ENCODE measurements around the gene TM7SF2.

The TM7SF2 gene

GRCh38 chr11:65078786-65079342, 32.8 kb upstream of the TM7SF2 start:
- Histone ChIP-seq H3K4me1 (ENCODE audit: low read length) (peaks cover 20% of the 10 kb centered on the region), H3K36me3 (replicated peaks; ENCODE audit: low read depth, low read length) (peaks cover 59% of the 10 kb centered on the region), H3K4me2 (ENCODE audit: low read length) (0 out of 2 replicates have a peak overlapping the region, but pooled peaks have one; percentile 22), H3K4me3 (ENCODE audit: low read length) (no peak overlapping the region), H3K27me3 (ENCODE audit: low read depth, low read length) (no peaks in the 10 kb centered on the region), H3K9me3 (ENCODE audit: insufficient read depth, low read length) (no peaks in the 10 kb centered on the region), H2AFZ (ENCODE audit: low read depth, low read length) (no peak overlapping the region), H3K27ac (ENCODE audit: low read length) (peak overlapping the region; percentile 33), H3K9ac (ENCODE audit: low read length) (no peak overlapping the region), H4K20me1 (ENCODE audit: insufficient read depth, low read length) (peaks cover 8% of the 10 kb centered on the region; the same call in 1 of the 2 replicates), H3K79me2 (ENCODE audit: low read length) (peaks cover 63% of the 10 kb centered on the region)
- TF ChIP-seq, protein P1, sequence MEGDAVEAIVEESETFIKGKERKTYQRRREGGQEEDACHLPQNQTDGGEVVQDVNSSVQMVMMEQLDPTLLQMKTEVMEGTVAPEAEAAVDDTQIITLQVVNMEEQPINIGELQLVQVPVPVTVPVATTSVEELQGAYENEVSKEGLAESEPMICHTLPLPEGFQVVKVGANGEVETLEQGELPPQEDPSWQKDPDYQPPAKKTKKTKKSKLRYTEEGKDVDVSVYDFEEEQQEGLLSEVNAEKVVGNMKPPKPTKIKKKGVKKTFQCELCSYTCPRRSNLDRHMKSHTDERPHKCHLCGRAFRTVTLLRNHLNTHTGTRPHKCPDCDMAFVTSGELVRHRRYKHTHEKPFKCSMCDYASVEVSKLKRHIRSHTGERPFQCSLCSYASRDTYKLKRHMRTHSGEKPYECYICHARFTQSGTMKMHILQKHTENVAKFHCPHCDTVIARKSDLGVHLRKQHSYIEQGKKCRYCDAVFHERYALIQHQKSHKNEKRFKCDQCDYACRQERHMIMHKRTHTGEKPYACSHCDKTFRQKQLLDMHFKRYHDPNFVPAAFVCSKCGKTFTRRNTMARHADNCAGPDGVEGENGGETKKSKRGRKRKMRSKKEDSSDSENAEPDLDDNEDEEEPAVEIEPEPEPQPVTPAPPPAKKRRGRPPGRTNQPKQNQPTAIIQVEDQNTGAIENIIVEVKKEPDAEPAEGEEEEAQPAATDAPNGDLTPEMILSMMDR (IDR thresholded peaks at IDR 0.05; ENCODE audit: low read depth, low read length): no peak
- no peak for TF ChIP-seq EZH2phosphoT487 (IDR thresholded peaks at IDR 0.05; ENCODE audit: low read depth)

GRCh38 chr11:65083134-65083833, 28.4 kb upstream of the TM7SF2 start:
- peaks cover 7% of the 10 kb centered on the region; the same call in 1 of the 2 replicates for H4K20me1 ChIP-seq (ENCODE audit: insufficient read depth, low read length)
- peak overlapping the region; percentile 65 for H2AFZ ChIP-seq (ENCODE audit: low read depth, low read length)
- H3K36me3 ChIP-seq (replicated peaks; ENCODE audit: low read depth, low read length): peaks cover 58% of the 10 kb centered on the region
- H3K4me3 ChIP-seq (ENCODE audit: low read length): peak overlapping the region; percentile 97
- TF ChIP-seq EZH2phosphoT487 (IDR thresholded peaks at IDR 0.05; ENCODE audit: low read depth): no peak
- TF ChIP-seq, protein P1 (IDR thresholded peaks at IDR 0.05; ENCODE audit: low read depth, low read length): no peak
- H3K4me2 ChIP-seq (ENCODE audit: low read length): peak overlapping the region; percentile 92
- no peaks in the 10 kb centered on the region for H3K9me3 ChIP-seq (ENCODE audit: insufficient read depth, low read length)
- peaks cover 68% of the 10 kb centered on the region for H3K79me2 ChIP-seq (ENCODE audit: low read length)
- H3K9ac ChIP-seq (ENCODE audit: low read length): peak overlapping the region; percentile 97
- no peaks in the 10 kb centered on the region for H3K27me3 ChIP-seq (ENCODE audit: low read depth, low read length)
- peak overlapping the region; percentile 74 for H3K27ac ChIP-seq (ENCODE audit: low read length)
- peaks cover 26% of the 10 kb centered on the region for H3K4me1 ChIP-seq (ENCODE audit: low read length)

GRCh38 chr11:65083834-65084597, 27.7 kb upstream of the TM7SF2 start, which contains the start of the genes CDCA5 and ZFPL1:
TSS of gene CDCA5 (minus strand) at chr11:65084040. CDS start at chr11:65083978, 62 bp downstream.
TSS of gene ZFPL1 (plus strand) at chr11:65084222. CDS start at chr11:65084699, 477 bp downstream.
- H3K79me2 ChIP-seq (ENCODE audit: low read length): peaks cover 61% of the 10 kb centered on the region
- H3K36me3 ChIP-seq (replicated peaks; ENCODE audit: low read depth, low read length): peaks cover 53% of the 10 kb centered on the region
- H3K27ac ChIP-seq (ENCODE audit: low read length): peak within 1 kb of the TSS; percentile 74
- H2AFZ ChIP-seq (ENCODE audit: low read depth, low read length): peak within 1 kb of the TSS; percentile 76
- TF ChIP-seq EZH2phosphoT487 (IDR thresholded peaks at IDR 0.05; ENCODE audit: low read depth): no peak
- TF ChIP-seq, protein P1 (IDR thresholded peaks at IDR 0.05; ENCODE audit: low read depth, low read length): no peak
- H4K20me1 ChIP-seq (ENCODE audit: insufficient read depth, low read length): peaks cover 3% of the 10 kb centered on the region; the same call in 1 of the 2 replicates
- H3K9ac ChIP-seq (ENCODE audit: low read length): peak within 1 kb of the TSS; percentile 97
- H3K27me3 ChIP-seq (ENCODE audit: low read depth, low read length): no peaks in the 10 kb centered on the region
- peak within 1 kb of the TSS; percentile 99 for H3K4me2 ChIP-seq (ENCODE audit: low read length)
- H3K4me1 ChIP-seq (ENCODE audit: low read length): peaks cover 18% of the 10 kb centered on the region
- no peaks in the 10 kb centered on the region for H3K9me3 ChIP-seq (ENCODE audit: insufficient read depth, low read length)
- H3K4me3 ChIP-seq (ENCODE audit: low read length): peak within 1 kb of the TSS; percentile 97

Measured in OCI-LY3 (cell line).